GM21360 (cell line): ENCODE results near the gene PRKRA.
A peak's percentile ranks its signal among the peaks of the same experiment; 100 is the strongest.
"Not testable (repeated sequence)": the region's sequence is repeated elsewhere in the genome, so short reads cannot be mapped to it uniquely, and the experiment has no call there.

ENCODE experiments used
- ATAC-seq: cut with Tn5 transposase; IDR thresholded peaks from one replicate; pipeline ENCODE4 v1.9.1; 2021; ENCODE audit warnings: mild to moderate bottlenecking, moderate library complexity; ENCODE audit not compliant: unreplicated experiment

Gene PRKRA

GRCh38 chr2:178469219-178469849 is 18.4 kb upstream of the PRKRA start:
- no peak for ATAC-seq

GRCh38 chr2:178457390-178457886 is 6.5 kb upstream of the PRKRA start:
- no peak for ATAC-seq

- ATAC-seq: no peak
Measured at GRCh38 chr2:178455947-178456346, 5.0 kb upstream of the PRKRA start.

- ATAC-seq: no peak
Measured at GRCh38 chr2:178452870-178453269, 1.9 kb upstream of the PRKRA start.

- no peak for ATAC-seq
Measured at GRCh38 chr2:178452334-178452733, 1.4 kb upstream of the PRKRA start.

GRCh38 chr2:178450524-178450773 is 526 bp downstream of the PRKRA start:
- ATAC-seq: peak; percentile 39

GRCh38 chr2:178449700-178450523 is 1.1 kb downstream of the PRKRA start:
- peak; percentile 5 for ATAC-seq

GRCh38 chr2:178448968-178449661 is 1.9 kb downstream of the PRKRA start:
- ATAC-seq: no peak

- ATAC-seq: no peak
Measured at GRCh38 chr2:178441426-178441825, 9.5 kb downstream of the PRKRA start.

- ATAC-seq: no peak
Measured at GRCh38 chr2:178436662-178437061, 14.3 kb downstream of the PRKRA start.

GRCh38 chr2:178429336-178429735 is 21.6 kb downstream of the PRKRA start:
- ATAC-seq: no peak

GRCh38 chr2:178428396-178428806 is 22.6 kb downstream of the PRKRA start:
- ATAC-seq: no peak

GRCh38 chr2:178427458-178427857 is 23.5 kb downstream of the PRKRA start:
- no peak for ATAC-seq

GRCh38 chr2:178426388-178426787 is 24.6 kb downstream of the PRKRA start:
- ATAC-seq: no peak

GRCh38 chr2:178425255-178425827 is 25.6 kb downstream of the PRKRA start:
- ATAC-seq: no peak

- not testable (repeated sequence) for ATAC-seq
Measured at GRCh38 chr2:178423746-178424145, 27.2 kb downstream of the PRKRA start.

GRCh38 chr2:178422097-178422496 is 28.9 kb downstream of the PRKRA start:
- ATAC-seq: no peak

GRCh38 chr2:178420463-178420999 is 30.4 kb downstream of the PRKRA start:
- ATAC-seq: no peak

- no peak for ATAC-seq
Measured at GRCh38 chr2:178419123-178419522, 31.9 kb downstream of the PRKRA start.

- no peak for ATAC-seq
Measured at GRCh38 chr2:178418426-178418825, 32.5 kb downstream of the PRKRA start.

- ATAC-seq: no peak
Measured at GRCh38 chr2:178417916-178418315, 33.1 kb downstream of the PRKRA start.
